Testis (tissue), 3 donors: ENCODE measurements around the gene CCM2. TPM values are rescaled to one million over a fixed set of nuclear protein-coding genes. Genes with fewer than 3 reads are reported as not detected.

Experiments
- DNase-seq: peaks from one replicate; pipeline ENCODE4 v3.0.0-alpha.2; 2019
- H3K27ac ChIP-seq, 2 donors: fragments of 200-600 bp; sonication (generic); one replicate each; pipeline ENCODE4 v1.5.1; 2019
- H3K27me3 ChIP-seq: fragments of 200-600 bp; sonication (generic); one replicate; pipeline ENCODE4 v1.5.1; 2019
- H3K36me3 ChIP-seq: fragments of 200-600 bp; sonication (generic); one replicate; pipeline ENCODE4 v1.5.1; 2017; ENCODE audit warnings: low read depth; ENCODE audit errors: missing control alignments
- H3K4me1 ChIP-seq: fragments of 200-600 bp; sonication (generic); one replicate; pipeline ENCODE4 v1.5.1; 2019
- H3K4me3 ChIP-seq, 2 donors: fragments of 200-600 bp; sonication (generic); one replicate each; pipeline ENCODE4 v1.5.1; 2017 to 2019
- H3K9me3 ChIP-seq: fragments of 200-600 bp; sonication (generic); one replicate; pipeline ENCODE4 v1.5.1; 2017
- CTCF ChIP-seq, 3 experiments: fragments of 450-650 bp in 2 of 3; fragments of 200-600 bp in 1 of 3; sonication (generic) in 1 of 3; IDR thresholded peaks; one replicate each; pipeline ENCODE4 v1.5.1; 2016 to 2019; ENCODE audit warnings: antibody characterized with exemption in 3 of 3, mild to moderate bottlenecking in 2 of 3, moderate library complexity in 1 of 3
- POLR2A ChIP-seq: fragments of 450-650 bp; IDR thresholded peaks from one replicate; pipeline ENCODE4 v1.6.1; 2017; ENCODE audit warnings: antibody characterized with exemption, mild to moderate bottlenecking, moderate library complexity
- WGBS, 2 donors: methylation state at CpG; one replicate each; pipeline ENCODE4 v1.1.5; 2018; 5-methylcytosine and 5-hydroxymethylcytosine counted together
- intact Hi-C: fragments of 100-400 bp; cut with DNase I; formaldehyde crosslinking; loops from one replicate; pipeline ENCODE4 v1.15.1; 2023; ENCODE audit warnings: low total_unique reads
- polyA plus RNA-seq: library from polyadenylated mRNA; stranded (reverse); fragments of 350-450 nt; fragmentation: Illumina TruSeq; extraction: RNeasy Lipid Tissue Mini Kit (QIAGEN cat#74804); gene quantifications from one replicate; pipeline ENCODE4 v1.2.3, GENCODE V29; 2014; ENCODE audit warnings: low read depth, low replicate concordance; ENCODE audit not compliant: insufficient read depth
- total RNA-seq, 2 donors: library from RNA; depleted of rRNA; stranded (reverse); fragments of >200 nt; gene quantifications; one replicate each; pipeline ENCODE4 v1.2.3, GENCODE V29; 2016

CCM2 gene
- total and polyA plus RNA-seq, 3 donors from 2014 or later, result 57.6 to 95.1 (median 85.4) TPM

DNA sequence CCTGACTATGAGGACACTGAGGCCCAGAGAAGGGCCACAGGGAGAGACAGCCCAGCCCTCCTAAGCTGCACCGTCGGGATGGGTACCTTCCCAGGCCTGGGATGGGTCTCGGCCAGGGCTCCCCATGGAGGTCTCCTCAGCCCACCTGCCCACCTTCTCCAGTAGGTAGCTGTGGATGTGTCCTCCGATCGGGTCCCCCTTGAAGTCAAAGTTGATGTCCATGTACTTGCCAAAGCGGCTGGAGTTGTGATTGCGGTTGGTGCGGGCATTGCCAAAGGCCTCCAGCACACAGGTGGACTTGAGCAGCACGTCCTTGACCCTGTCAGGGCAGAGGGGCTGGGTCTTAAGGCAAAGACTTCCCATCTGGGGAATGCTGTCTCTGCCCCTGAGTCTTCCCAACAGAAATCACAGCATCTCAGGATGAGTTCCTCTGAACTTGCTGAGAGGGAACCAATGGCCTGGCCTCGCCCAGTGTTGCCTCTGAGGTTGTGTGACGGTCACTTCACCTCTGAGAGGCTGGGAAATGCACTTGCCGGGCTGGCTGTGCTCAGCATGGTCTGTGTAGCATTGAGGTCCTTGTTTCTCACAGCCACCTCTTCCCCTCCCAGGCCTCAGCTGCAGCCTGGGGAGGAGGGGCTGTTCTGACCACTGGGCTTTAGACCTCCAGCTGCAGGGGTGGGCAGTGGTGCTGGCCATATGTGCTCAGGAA, 24.5 kb upstream of the CCM2 start:
- Histone ChIP-seq H3K9me3 (no peaks in the 10 kb centered on the region), H3K36me3 (no peaks in the 10 kb centered on the region), H3K27me3 (no peaks in the 10 kb centered on the region), H3K4me1 (no peaks in the 10 kb centered on the region), H3K4me3 (no peak overlapping the region), H3K27ac (no peak overlapping the region)
- no peak for DNase-seq
- WGBS, 2 donors, result 90 to 95% methylated on average over 3 to 12 of the region's 12 CpGs
- intact Hi-C loops, result loop anchor here (10.0 kb wide), 1 partner anchor 159 kb away; no protein-coding TSS in a partner anchor
- no peak for TF ChIP-seq CTCF (IDR thresholded peaks at IDR 0.05)
- TF ChIP-seq POLR2A, result no peak

DNA sequence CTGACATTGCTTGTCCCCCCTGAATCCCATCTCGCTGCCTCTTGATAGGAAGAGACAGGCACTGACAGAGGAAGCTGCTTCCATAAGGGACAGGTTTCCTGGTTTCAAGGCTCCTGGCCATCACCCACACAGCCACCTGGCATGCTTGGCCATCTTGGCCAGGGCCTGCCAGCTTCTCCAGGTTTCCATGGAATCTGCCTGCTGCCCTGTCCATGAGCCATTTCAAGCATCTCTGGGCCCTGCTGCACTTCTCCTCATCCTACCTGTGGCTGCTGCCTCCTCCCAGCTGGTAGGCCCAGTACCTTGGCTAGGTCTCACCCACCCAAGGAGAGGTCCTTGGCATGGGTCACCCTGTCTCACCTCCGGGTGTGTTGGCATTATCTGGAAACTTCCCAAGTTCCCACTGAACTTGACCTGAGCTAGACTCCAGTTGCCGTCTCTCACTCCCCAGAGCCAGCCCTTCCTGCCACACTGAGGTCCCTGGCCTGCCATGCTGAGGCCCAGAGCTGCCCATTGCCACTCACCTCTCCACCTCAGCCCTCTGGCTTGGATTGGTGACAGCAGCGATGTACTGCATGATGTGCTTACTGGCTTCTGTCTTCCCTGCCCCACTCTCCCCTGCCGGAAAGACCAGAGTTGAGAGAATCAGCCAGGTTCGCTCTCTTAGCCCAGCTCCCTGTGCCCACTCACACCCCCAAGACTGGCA, 23.8 kb upstream of the CCM2 start:
- no peaks in the 10 kb centered on the region for H3K27me3 ChIP-seq
- no peaks in the 10 kb centered on the region for H3K9me3 ChIP-seq
- no peak for TF ChIP-seq POLR2A
- TF ChIP-seq CTCF (IDR thresholded peaks at IDR 0.05), result no peak
- no peaks in the 10 kb centered on the region for H3K4me1 ChIP-seq
- no peak overlapping the region for H3K4me3 ChIP-seq
- H3K36me3 ChIP-seq, result no peaks in the 10 kb centered on the region
- intact Hi-C loops, result loop anchor here (10.0 kb wide), 1 partner anchor 159 kb away; no protein-coding TSS in a partner anchor
- 89 to 94% methylated on average over 3 to 6 of the region's 6 CpGs for WGBS, 2 donors
- no peak for DNase-seq
- H3K27ac ChIP-seq, result no peak overlapping the region

DNA sequence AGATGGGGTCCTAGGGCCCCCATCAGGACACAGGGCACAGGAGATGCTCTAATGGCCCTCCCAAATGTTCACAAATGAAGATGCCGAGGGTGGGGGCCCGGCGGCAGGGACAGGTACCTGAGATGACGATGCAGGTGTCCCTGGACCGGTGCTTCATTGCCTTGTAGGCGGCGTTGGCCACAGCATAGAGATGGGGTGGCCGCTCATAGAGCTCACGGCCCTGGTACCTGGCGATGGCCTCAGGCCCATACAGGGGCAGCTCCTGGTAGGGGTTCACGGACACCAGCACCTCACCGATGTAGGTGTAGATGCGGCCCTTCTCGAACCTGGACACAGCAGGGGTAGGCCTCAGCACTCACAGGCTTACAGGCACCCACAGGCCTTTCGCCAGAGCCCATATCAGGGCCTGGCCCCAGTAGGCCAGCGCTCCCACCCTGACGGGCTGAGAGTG, 23.2 kb upstream of the CCM2 start:
- H3K27ac ChIP-seq, result no peak overlapping the region
- TF ChIP-seq POLR2A (no peak), CTCF (IDR thresholded peaks at IDR 0.05) (no peak)

GRCh38 chr7:44977304-44977958, 22.6 kb upstream of the CCM2 start:
- H3K27me3 ChIP-seq, result no peaks in the 10 kb centered on the region
- WGBS, 2 donors, result 73 to 76% methylated on average over 5 to 8 of the region's 8 CpGs
- intact Hi-C loops, result loop anchor here (10.0 kb wide), 1 partner anchor 157 kb away; no protein-coding TSS in a partner anchor
- no peaks in the 10 kb centered on the region for H3K4me1 ChIP-seq
- no peak overlapping the region for H3K27ac ChIP-seq
- no peak overlapping the region for H3K4me3 ChIP-seq
- H3K9me3 ChIP-seq, result no peaks in the 10 kb centered on the region
- no peaks in the 10 kb centered on the region for H3K36me3 ChIP-seq
- TF ChIP-seq CTCF (IDR thresholded peaks at IDR 0.05), result no peak
- TF ChIP-seq POLR2A, result no peak
- DNase-seq, result no peak

More for the DNA sequence above, 23.2 kb upstream of the CCM2 start:
- H3K9me3 ChIP-seq, result no peaks in the 10 kb centered on the region
- H3K27me3 ChIP-seq, result no peaks in the 10 kb centered on the region
- no peak for DNase-seq
- 88 to 96% methylated on average over 6 to 17 of the region's 17 CpGs for WGBS, 2 donors
- H3K4me1 ChIP-seq, result no peaks in the 10 kb centered on the region
- no peaks in the 10 kb centered on the region for H3K36me3 ChIP-seq
- intact Hi-C loops, result loop anchor here (10.0 kb wide), 1 partner anchor 158 kb away; no protein-coding TSS in a partner anchor
- H3K4me3 ChIP-seq, result no peak overlapping the region
